ENCODE data around the gene RSPH3. TPM values are rescaled to one million over a fixed set of nuclear protein-coding genes. Genes with fewer than 3 reads are reported as not detected.

RSPH3 gene
- total RNA-seq, 1 experiment from 2014 or later: 24.7 TPM

DNA sequence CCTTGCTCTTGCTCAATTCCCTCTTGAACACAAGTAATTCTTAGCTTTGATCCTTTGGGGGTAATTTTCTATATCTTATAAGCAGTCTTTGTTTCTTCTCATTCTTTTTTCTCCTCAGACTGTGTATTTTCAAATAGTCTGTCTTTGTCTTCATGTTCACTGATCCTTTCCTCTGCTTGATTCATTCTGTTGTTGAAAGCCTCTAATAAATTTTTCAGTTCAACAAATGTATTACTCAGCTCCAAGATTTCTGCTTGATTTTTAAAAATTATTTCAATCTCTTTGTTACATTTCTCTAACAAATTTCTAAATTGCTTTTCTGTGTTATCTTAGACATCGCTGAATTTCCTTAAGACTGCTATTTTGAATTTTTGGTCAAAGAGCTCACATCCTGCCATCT is 11.5 kb downstream of the RSPH3 start:
- RAD21 ChIA-PET (ENCODE audit: low non-redundant PET in 1 of 2, low total read pairs in 2 of 2, uncharacterized antibody in 2 of 2, unreplicated experiment in 2 of 2): no interaction called here
- no peak overlapping the region for H3K27ac ChIP-seq (ENCODE audit: low read depth, low read length)
- H3K4me2 ChIP-seq (ENCODE audit: low read length): no peak overlapping the region
- H4K20me1 ChIP-seq (ENCODE audit: insufficient read depth): no peaks in the 10 kb centered on the region
- H3K79me2 ChIP-seq (ENCODE audit: insufficient read depth, low read length): peaks cover 5% of the 10 kb centered on the region; the same call in 1 of the 2 replicates
- CTCF ChIA-PET: no interaction called here
- H3K9ac ChIP-seq (ENCODE audit: low read length): no peak overlapping the region
- H3K4me3 ChIP-seq (replicated peaks in 1 of 2; ENCODE audit: low read depth in 1 of 2, low read length in 2 of 2): no peak overlapping the region
- ATAC-seq: no peak
- TF ChIP-seq ZNF274 (IDR thresholded peaks at IDR 0.05; ENCODE audit: low read depth, low read length) (no peak), TCF7L2 (IDR thresholded peaks at IDR 0.05; ENCODE audit: borderline replicate concordance, extremely low read depth, insufficient read depth, insufficient read length) (no peak), POLR2A (IDR thresholded peaks at IDR 0.05; ENCODE audit: borderline replicate concordance, extremely low read depth, insufficient read depth, insufficient read length) (no peak), RAD21 (IDR thresholded peaks at IDR 0.05; ENCODE audit: low read depth) (no peak), ZFX (IDR thresholded peaks at IDR 0.05) (no peak), ELF1 (IDR thresholded peaks at IDR 0.05; ENCODE audit: borderline replicate concordance, low read depth) (no peak), JUND (IDR thresholded peaks at IDR 0.05) (no peak)
- TF ChIP-seq, protein P1, sequence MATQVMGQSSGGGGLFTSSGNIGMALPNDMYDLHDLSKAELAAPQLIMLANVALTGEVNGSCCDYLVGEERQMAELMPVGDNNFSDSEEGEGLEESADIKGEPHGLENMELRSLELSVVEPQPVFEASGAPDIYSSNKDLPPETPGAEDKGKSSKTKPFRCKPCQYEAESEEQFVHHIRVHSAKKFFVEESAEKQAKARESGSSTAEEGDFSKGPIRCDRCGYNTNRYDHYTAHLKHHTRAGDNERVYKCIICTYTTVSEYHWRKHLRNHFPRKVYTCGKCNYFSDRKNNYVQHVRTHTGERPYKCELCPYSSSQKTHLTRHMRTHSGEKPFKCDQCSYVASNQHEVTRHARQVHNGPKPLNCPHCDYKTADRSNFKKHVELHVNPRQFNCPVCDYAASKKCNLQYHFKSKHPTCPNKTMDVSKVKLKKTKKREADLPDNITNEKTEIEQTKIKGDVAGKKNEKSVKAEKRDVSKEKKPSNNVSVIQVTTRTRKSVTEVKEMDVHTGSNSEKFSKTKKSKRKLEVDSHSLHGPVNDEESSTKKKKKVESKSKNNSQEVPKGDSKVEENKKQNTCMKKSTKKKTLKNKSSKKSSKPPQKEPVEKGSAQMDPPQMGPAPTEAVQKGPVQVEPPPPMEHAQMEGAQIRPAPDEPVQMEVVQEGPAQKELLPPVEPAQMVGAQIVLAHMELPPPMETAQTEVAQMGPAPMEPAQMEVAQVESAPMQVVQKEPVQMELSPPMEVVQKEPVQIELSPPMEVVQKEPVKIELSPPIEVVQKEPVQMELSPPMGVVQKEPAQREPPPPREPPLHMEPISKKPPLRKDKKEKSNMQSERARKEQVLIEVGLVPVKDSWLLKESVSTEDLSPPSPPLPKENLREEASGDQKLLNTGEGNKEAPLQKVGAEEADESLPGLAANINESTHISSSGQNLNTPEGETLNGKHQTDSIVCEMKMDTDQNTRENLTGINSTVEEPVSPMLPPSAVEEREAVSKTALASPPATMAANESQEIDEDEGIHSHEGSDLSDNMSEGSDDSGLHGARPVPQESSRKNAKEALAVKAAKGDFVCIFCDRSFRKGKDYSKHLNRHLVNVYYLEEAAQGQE (IDR thresholded peaks at IDR 0.05; ENCODE audit: low read depth): no peak
- TF ChIP-seq, protein P2, sequence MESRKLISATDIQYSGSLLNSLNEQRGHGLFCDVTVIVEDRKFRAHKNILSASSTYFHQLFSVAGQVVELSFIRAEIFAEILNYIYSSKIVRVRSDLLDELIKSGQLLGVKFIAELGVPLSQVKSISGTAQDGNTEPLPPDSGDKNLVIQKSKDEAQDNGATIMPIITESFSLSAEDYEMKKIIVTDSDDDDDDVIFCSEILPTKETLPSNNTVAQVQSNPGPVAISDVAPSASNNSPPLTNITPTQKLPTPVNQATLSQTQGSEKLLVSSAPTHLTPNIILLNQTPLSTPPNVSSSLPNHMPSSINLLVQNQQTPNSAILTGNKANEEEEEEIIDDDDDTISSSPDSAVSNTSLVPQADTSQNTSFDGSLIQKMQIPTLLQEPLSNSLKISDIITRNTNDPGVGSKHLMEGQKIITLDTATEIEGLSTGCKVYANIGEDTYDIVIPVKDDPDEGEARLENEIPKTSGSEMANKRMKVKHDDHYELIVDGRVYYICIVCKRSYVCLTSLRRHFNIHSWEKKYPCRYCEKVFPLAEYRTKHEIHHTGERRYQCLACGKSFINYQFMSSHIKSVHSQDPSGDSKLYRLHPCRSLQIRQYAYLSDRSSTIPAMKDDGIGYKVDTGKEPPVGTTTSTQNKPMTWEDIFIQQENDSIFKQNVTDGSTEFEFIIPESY (IDR thresholded peaks at IDR 0.05; ENCODE audit: extremely low read depth, insufficient replicate concordance, low read length): no peak
- intact Hi-C loops (cut with micrococcal nuclease): no loop called here
- BruUV-seq (replicated peaks): no TSS peak
- no peaks in the 10 kb centered on the region for H3K9me3 ChIP-seq (ENCODE audit: control insufficient read depth in 1 of 2, insufficient read depth in 1 of 2, low read depth in 1 of 2, low read length in 2 of 2)
- DNase-seq (ENCODE audit: low read depth, low spot score): no peak
- POLR2A ChIA-PET: no interaction called here
- H3K9me2 ChIP-seq (ENCODE audit: insufficient read depth): no peaks in the 10 kb centered on the region
- peaks cover 0 to 22% of the 10 kb centered on the region in 2 experiments; a peak in 2 of 4 replicates for H3K36me3 ChIP-seq (ENCODE audit: control insufficient read depth in 1 of 2, insufficient read depth in 2 of 2, low read length in 2 of 2)
- H3K27me3 ChIP-seq (ENCODE audit: insufficient read depth, low read length): no peaks in the 10 kb centered on the region
- no peaks in the 10 kb centered on the region for H3K4me1 ChIP-seq (ENCODE audit: control insufficient read depth in 1 of 2, insufficient read depth in 2 of 2, low read length in 2 of 2)
- no peak overlapping the region for H2AFZ ChIP-seq (ENCODE audit: low read depth, low read length, poor library complexity, severe bottlenecking)

Measured in HCT116 (cell line).